NCI-H2107 treated with DMSO at 0.1 percent for 48 hours (cell line): ENCODE data around the gene MXD1.

Source experiments
- DNase-seq: peaks from one replicate; lab custom pipeline; 2025; ENCODE audit not compliant: unreplicated experiment; lab: John Stamatoyannopoulos, UW

Gene MXD1

GRCh38 chr2:69933254-69933828 lies 18.4 kb downstream of the MXD1 start:
- no peak for DNase-seq

GRCh38 chr2:69933839-69934613 lies 19.1 kb downstream of the MXD1 start:
- DNase-seq, result no peak

GRCh38 chr2:69934614-69934908 lies 19.7 kb downstream of the MXD1 start:
- DNase-seq, result no peak

GRCh38 chr2:69935011-69935410 lies 20.1 kb downstream of the MXD1 start:
- DNase-seq, result no peak

- DNase-seq, result no peak
Observed at GRCh38 chr2:69936906-69937305, 22.0 kb downstream of the MXD1 start.

GRCh38 chr2:69937968-69938367 lies 23.1 kb downstream of the MXD1 start:
- no peak for DNase-seq

GRCh38 chr2:69939722-69940121 lies 24.8 kb downstream of the MXD1 start:
- no peak for DNase-seq

- DNase-seq, result no peak
Observed at GRCh38 chr2:69940691-69941090, 25.8 kb downstream of the MXD1 start.

- peak; percentile 7 for DNase-seq
Observed at GRCh38 chr2:69943000-69943842, 28.3 kb downstream of the MXD1 start.

- no peak for DNase-seq
Observed at GRCh38 chr2:69943843-69944525, 29.1 kb downstream of the MXD1 start.

GRCh38 chr2:69944756-69945155 lies 29.8 kb downstream of the MXD1 start:
- DNase-seq, result no peak

- no peak for DNase-seq
Observed at GRCh38 chr2:69945441-69945840, 30.5 kb downstream of the MXD1 start.

GRCh38 chr2:69945941-69946340 lies 31.0 kb downstream of the MXD1 start:
- no peak for DNase-seq

- no peak for DNase-seq
Observed at GRCh38 chr2:69946351-69947324, 31.7 kb downstream of the MXD1 start.

GRCh38 chr2:69947325-69947931 lies 32.5 kb downstream of the MXD1 start:
- DNase-seq, result no peak

- no peak for DNase-seq
Observed at GRCh38 chr2:69948032-69948962, 33.4 kb downstream of the MXD1 start.

GRCh38 chr2:69948963-69949645 lies 34.2 kb downstream of the MXD1 start:
- no peak for DNase-seq

- DNase-seq, result no peak
Observed at GRCh38 chr2:69950241-69950640, 35.3 kb downstream of the MXD1 start.
